SH-SY5Y (cell line): ENCODE results near the gene NOTCH3.

Experiments used
- GATA2 ChIP-seq: IDR thresholded peaks from 2 replicates; pipeline ENCODE4 v1.6.1; 2011; ENCODE audit warnings: mild to moderate bottlenecking, low read depth, low read length
- GATA3 ChIP-seq: IDR thresholded peaks from 2 replicates; pipeline ENCODE4 v1.6.1; 2011; ENCODE audit warnings: low read depth, mild to moderate bottlenecking, low read length, moderate library complexity

GRCh38 chr19:15195371-15196334 is 5.1 kb downstream of the NOTCH3 start:
- TF ChIP-seq GATA2 (no peak), GATA3 (no peak)
